GM19397 (cell line): Measurements from ENCODE around the gene BATF3.
"Not testable (repeated sequence)": the region's sequence is repeated elsewhere in the genome, so short reads cannot be mapped to it uniquely, and the experiment has no call there.

Experiments
- ATAC-seq: cut with Tn5 transposase; IDR thresholded peaks from one replicate; pipeline ENCODE4 v1.9.1; 2021; ENCODE audit warnings: mild to moderate bottlenecking, moderate library complexity; ENCODE audit not compliant: unreplicated experiment

BATF3 gene

GRCh38 chr1:212665241-212666115 lies 34.2 kb downstream of the BATF3 start:
- peak; percentile 95 for ATAC-seq

GRCh38 chr1:212664409-212665199 lies 35.0 kb downstream of the BATF3 start:
- no peak for ATAC-seq

- ATAC-seq, result not testable (repeated sequence)
Observed at GRCh38 chr1:212658250-212658649, 41.4 kb downstream of the BATF3 start.

GRCh38 chr1:212656730-212657129 lies 42.9 kb downstream of the BATF3 start:
- ATAC-seq, result no peak

- ATAC-seq, result no peak
Observed at GRCh38 chr1:212655668-212656440, 43.8 kb downstream of the BATF3 start.

GRCh38 chr1:212652609-212653008 lies 47.0 kb downstream of the BATF3 start:
- no peak for ATAC-seq

- no peak for ATAC-seq
Observed at GRCh38 chr1:212651977-212652376, 47.7 kb downstream of the BATF3 start.

- no peak for ATAC-seq
Observed at GRCh38 chr1:212651521-212651920, 48.1 kb downstream of the BATF3 start.

GRCh38 chr1:212650228-212650627 lies 49.4 kb downstream of the BATF3 start:
- no peak for ATAC-seq

GRCh38 chr1:212649020-212649419 lies 50.6 kb downstream of the BATF3 start:
- ATAC-seq, result no peak

- ATAC-seq, result no peak
Observed at GRCh38 chr1:212648431-212648830, 51.2 kb downstream of the BATF3 start.

GRCh38 chr1:212647004-212647403 lies 52.6 kb downstream of the BATF3 start:
- ATAC-seq, result no peak

GRCh38 chr1:212646588-212646987 lies 53.1 kb downstream of the BATF3 start:
- no peak for ATAC-seq

GRCh38 chr1:212645546-212646543 lies 53.8 kb downstream of the BATF3 start:
- ATAC-seq, result no peak

- ATAC-seq, result no peak
Observed at GRCh38 chr1:212644866-212645545, 54.6 kb downstream of the BATF3 start.

- no peak for ATAC-seq
Observed at GRCh38 chr1:212643877-212644276, 55.8 kb downstream of the BATF3 start.

- no peak for ATAC-seq
Observed at GRCh38 chr1:212641956-212642355, 57.7 kb downstream of the BATF3 start.

GRCh38 chr1:212640223-212640878 lies 59.3 kb downstream of the BATF3 start:
- ATAC-seq, result no peak

- ATAC-seq, result not testable (repeated sequence)
Observed at GRCh38 chr1:212639524-212639923, 60.1 kb downstream of the BATF3 start.
